Measurements from ENCODE around the gene SQOR. TPM values are rescaled to one million over a fixed set of nuclear protein-coding genes. Genes with fewer than 3 reads are reported as not detected.

Gene SQOR
- total RNA-seq, 1 experiment from 2014 or later, result 76.1 TPM

DNA sequence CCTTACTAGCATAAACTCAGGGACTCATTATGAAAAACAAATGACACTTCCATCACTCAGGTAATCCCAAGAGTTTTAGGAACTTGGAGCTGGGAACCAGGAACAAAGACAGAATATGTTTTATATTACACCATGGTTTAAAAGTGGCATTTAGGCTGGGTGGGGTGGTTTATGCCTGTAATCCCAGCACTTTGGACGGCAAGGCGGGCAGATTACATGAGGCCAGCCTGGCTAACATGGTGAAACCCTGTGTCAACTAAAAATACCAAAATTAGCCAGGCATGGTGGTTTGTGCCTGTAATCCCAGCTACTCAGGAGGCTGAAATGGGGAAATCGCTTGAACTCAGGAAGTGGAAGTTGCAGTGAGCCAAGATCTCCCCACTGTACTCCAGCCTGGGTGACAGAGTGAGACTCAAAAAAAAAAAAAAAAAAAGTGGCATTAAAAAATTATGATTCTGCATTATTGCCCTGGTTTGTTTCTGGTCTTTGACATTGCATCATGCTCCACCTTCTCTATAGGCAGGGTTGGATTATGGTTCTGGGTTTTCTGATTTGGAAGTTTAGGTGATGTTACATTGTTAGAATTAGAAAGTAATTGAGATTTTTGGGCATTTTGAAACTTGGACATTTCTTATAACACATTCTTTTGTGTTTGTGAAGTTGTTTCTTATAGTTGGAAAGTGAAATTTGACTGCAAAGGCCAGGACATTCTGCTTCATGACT is 19.0 kb downstream of the SQOR start:
- Mint-ChIP-seq H3K27me3 (ENCODE audit: unreplicated experiment) (no peaks in the 10 kb centered on the region), H3K27ac (ENCODE audit: unreplicated experiment) (no peak overlapping the region), H3K4me1 (ENCODE audit: low read depth, unreplicated experiment) (peaks cover 12% of the 10 kb centered on the region), H3K4me3 (ENCODE audit: low read depth, unreplicated experiment) (no peak overlapping the region), H3K9me3 (ENCODE audit: low read depth, unreplicated experiment) (no peaks in the 10 kb centered on the region), H3K36me3 (ENCODE audit: insufficient read depth, unreplicated experiment) (no peaks in the 10 kb centered on the region)
- TF ChIP-seq, protein P1, sequence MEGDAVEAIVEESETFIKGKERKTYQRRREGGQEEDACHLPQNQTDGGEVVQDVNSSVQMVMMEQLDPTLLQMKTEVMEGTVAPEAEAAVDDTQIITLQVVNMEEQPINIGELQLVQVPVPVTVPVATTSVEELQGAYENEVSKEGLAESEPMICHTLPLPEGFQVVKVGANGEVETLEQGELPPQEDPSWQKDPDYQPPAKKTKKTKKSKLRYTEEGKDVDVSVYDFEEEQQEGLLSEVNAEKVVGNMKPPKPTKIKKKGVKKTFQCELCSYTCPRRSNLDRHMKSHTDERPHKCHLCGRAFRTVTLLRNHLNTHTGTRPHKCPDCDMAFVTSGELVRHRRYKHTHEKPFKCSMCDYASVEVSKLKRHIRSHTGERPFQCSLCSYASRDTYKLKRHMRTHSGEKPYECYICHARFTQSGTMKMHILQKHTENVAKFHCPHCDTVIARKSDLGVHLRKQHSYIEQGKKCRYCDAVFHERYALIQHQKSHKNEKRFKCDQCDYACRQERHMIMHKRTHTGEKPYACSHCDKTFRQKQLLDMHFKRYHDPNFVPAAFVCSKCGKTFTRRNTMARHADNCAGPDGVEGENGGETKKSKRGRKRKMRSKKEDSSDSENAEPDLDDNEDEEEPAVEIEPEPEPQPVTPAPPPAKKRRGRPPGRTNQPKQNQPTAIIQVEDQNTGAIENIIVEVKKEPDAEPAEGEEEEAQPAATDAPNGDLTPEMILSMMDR (IDR thresholded peaks at IDR 0.05; ENCODE audit: unreplicated experiment), result no peak
- intact Hi-C loops (cut with micrococcal nuclease; ENCODE audit: unreplicated experiment), result no loop called here
- CTCF ChIA-PET, result no interaction called here
- BruUV-seq (replicated peaks), result no TSS peak
- no peak for DNase-seq

DNA sequence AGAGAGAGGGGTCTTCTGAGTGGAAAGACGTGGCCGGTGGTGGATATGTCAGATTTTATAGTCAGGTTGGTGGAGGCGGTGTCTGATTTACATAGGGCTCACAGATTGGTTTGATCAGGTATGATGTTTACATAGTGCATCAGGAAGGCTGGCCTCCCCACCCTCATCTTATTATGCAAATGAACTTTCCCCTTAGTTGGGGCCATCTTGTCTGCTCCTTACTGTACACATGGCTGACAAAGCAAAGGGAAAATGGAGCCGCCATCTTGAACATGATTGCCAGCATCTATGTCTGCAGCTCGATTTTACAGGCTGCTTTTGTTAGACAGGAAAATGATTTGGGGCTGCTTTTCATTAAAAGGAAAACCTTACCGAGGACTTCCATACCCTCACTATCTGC is 19.9 kb downstream of the SQOR start:
- intact Hi-C loops (cut with micrococcal nuclease; ENCODE audit: unreplicated experiment), result no loop called here
- no peak overlapping the region for H3K4me3 Mint-ChIP-seq (ENCODE audit: low read depth, unreplicated experiment)
- BruUV-seq (replicated peaks), result no TSS peak
- H3K4me1 Mint-ChIP-seq (ENCODE audit: low read depth, unreplicated experiment), result peaks cover 17% of the 10 kb centered on the region
- DNase-seq, result no peak
- no peak overlapping the region for H3K27ac Mint-ChIP-seq (ENCODE audit: unreplicated experiment)
- H3K9me3 Mint-ChIP-seq (ENCODE audit: low read depth, unreplicated experiment), result no peaks in the 10 kb centered on the region
- H3K27me3 Mint-ChIP-seq (ENCODE audit: unreplicated experiment), result no peaks in the 10 kb centered on the region
- TF ChIP-seq, protein P1 (IDR thresholded peaks at IDR 0.05; ENCODE audit: unreplicated experiment), result no peak
- CTCF ChIA-PET, result no interaction called here
- H3K36me3 Mint-ChIP-seq (ENCODE audit: insufficient read depth, unreplicated experiment), result no peaks in the 10 kb centered on the region

DNA sequence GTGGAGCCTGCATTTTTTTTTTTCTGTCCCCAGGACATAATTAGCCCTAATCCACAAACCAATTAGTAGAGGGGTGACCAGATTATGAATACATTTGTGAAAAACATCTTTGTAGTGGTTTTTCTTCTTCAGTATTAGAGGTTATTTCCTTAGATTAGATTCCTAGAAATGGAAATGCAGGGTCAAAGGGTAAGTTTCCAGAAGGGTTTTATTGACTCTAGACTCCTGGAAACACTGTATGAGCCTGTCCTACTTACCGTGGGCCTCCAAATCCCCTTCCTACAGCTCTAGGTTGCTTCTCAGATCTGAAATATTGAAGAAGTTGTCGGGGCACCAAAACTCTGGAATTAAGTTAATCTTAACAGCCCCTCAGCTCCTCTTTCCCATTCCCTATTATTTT is 22.4 kb downstream of the SQOR start:
- CTCF ChIA-PET, result interaction anchor here (0.5 kb wide), 1 partner anchor 38 kb away, joined by 5 read pairs; no protein-coding TSS in a partner anchor
- Mint-ChIP-seq H3K4me3 (ENCODE audit: low read depth, unreplicated experiment) (no peak overlapping the region), H3K27me3 (ENCODE audit: unreplicated experiment) (no peaks in the 10 kb centered on the region), H3K27ac (ENCODE audit: unreplicated experiment) (peak overlapping the region; percentile 8), H3K4me1 (ENCODE audit: low read depth, unreplicated experiment) (peaks cover 22% of the 10 kb centered on the region), H3K9me3 (ENCODE audit: low read depth, unreplicated experiment) (no peaks in the 10 kb centered on the region), H3K36me3 (ENCODE audit: insufficient read depth, unreplicated experiment) (peaks cover 5% of the 10 kb centered on the region)
- intact Hi-C loops (cut with micrococcal nuclease; ENCODE audit: unreplicated experiment), result no loop called here
- BruUV-seq (replicated peaks), result no TSS peak
- TF ChIP-seq, protein P1 (IDR thresholded peaks at IDR 0.05; ENCODE audit: unreplicated experiment), result no peak
- DNase-seq, result no peak

DNA sequence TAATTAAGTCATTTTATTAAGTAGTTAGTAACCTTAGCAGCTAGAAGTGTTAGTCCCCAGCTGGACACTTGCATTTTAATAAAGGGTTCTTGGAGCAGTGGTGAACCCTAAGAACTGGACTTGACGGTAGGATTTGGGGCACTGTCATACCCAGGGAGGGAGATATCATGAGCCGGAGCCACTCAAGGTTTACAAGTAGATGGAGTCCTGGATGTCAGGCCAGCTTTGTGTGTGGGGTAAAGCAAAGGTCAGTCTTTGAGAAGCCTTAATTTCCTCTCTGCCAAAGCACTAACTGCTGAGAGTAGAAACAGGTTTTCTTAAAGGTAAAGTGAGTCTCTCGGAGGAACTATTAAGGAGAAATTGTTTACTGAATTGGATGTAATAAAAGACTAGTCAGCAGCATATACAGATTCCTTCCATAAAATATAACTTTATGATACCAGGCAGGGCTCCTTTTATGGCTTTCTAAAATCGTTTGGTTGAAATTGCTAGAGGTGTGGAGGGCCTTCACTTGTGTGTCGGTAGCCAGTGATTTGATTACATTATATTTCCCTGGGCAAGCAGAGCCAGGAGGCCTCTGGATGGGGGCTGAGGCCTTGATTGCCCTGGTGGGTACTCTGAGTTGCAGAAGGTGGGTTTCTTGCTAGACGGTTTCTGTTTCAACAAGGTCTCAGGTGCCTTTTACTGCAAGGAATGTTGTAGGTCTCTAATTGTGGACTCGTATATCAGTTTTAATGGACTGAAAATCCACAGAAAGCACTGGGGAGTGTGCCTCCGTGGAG is 23.1 kb downstream of the SQOR start:
- CTCF ChIA-PET, result interaction anchor here (0.5 kb wide), 1 partner anchor 37 kb away, joined by 5 read pairs; no protein-coding TSS in a partner anchor
- intact Hi-C loops (cut with micrococcal nuclease; ENCODE audit: unreplicated experiment), result no loop called here
- no TSS peak for BruUV-seq (replicated peaks)

More for the DNA sequence above, 23.1 kb downstream of the SQOR start:
- TF ChIP-seq, protein P1 (IDR thresholded peaks at IDR 0.05; ENCODE audit: unreplicated experiment), result no peak
- H3K4me1 Mint-ChIP-seq (ENCODE audit: low read depth, unreplicated experiment), result peaks cover 22% of the 10 kb centered on the region
- no peak for DNase-seq
- H3K27me3 Mint-ChIP-seq (ENCODE audit: unreplicated experiment), result no peaks in the 10 kb centered on the region
- H3K36me3 Mint-ChIP-seq (ENCODE audit: insufficient read depth, unreplicated experiment), result peaks cover 5% of the 10 kb centered on the region
- no peak overlapping the region for H3K4me3 Mint-ChIP-seq (ENCODE audit: low read depth, unreplicated experiment)
- H3K27ac Mint-ChIP-seq (ENCODE audit: unreplicated experiment), result no peak overlapping the region
- H3K9me3 Mint-ChIP-seq (ENCODE audit: low read depth, unreplicated experiment), result no peaks in the 10 kb centered on the region

All from Calu3 (cell line).